K562 (cell line): ENCODE data around the gene TOX2. TPM values are rescaled to one million over a fixed set of nuclear protein-coding genes. Genes with fewer than 3 reads are reported as not detected.

ENCODE experiments used
- ATAC-seq: fragments of 200-7000 bp; cut with Tn5 transposase; 3 replicates; pipeline ENCODE4 v1.9.1; 2020; ENCODE audit warnings: moderate library complexity
- BruUV-seq: library from RNA; stranded (reverse); fragments of 400-500 nt; replicated peaks from 2 replicates; lab custom pipeline; 2021; lab: Mats Ljungman, UMichigan
- CTCF ChIA-PET: fragments of 300-600 bp; formaldehyde crosslinking; extraction: SDS; loops from one replicate; lab custom pipeline; 2021; ENCODE audit warnings: low intra/inter-chr PET ratio; lab: Yijun Ruan, JAX
- POLR2A ChIA-PET: fragments of 300-600, 350-650 bp; sonication (Branson Sonifier 250); formaldehyde crosslinking; extraction: SDS; loops from one replicate; lab custom pipeline; 2021; ENCODE audit warnings: antibody characterized with exemption, inconsistent platforms; lab: Yijun Ruan, JAX
- DNase-seq, 4 experiments: peaks; one replicate each; pipeline versions ENCODE4 v3.0.0 to v3.0.0-alpha.2; 2011 to 2018; ENCODE audit warnings: low spot score in 3 of 4, mixed read lengths in 3 of 4; ENCODE audit errors: extremely low read depth in 1 of 4
- FAIRE-seq: peaks from 2 replicates; lab custom pipeline; 2011; peaks lifted over from hg19 to GRCh38; lab: Jason Lieb, UNC
- H2AFZ ChIP-seq: 2 replicates; pipeline ENCODE4 v1.6.0; 2011; ENCODE audit warnings: low read depth, low read length, control low read depth, inconsistent platforms
- H3K27ac ChIP-seq: fragments of 200-600 bp; 3 replicates; pipeline ENCODE4 v1.8.0; 2011; ENCODE audit warnings: low read depth, mild to moderate bottlenecking, control low read depth, inconsistent platforms, low read length, moderate library complexity, mixed read lengths; ENCODE audit errors: extremely low read depth
- H3K27me3 ChIP-seq, 2 experiments: fragments of 300-600 bp in 1 of 2; 2 replicates in 1 of 2; 3 replicates in 1 of 2; pipeline versions ENCODE4 v1.6.0 to v1.8.0; 2011; ENCODE audit warnings: inconsistent platforms in 2 of 2, low read length in 2 of 2, mild to moderate bottlenecking in 1 of 2, mixed read lengths in 1 of 2, moderate library complexity in 1 of 2; ENCODE audit not compliant: control insufficient read depth in 2 of 2, insufficient read depth in 2 of 2
- H3K36me3 ChIP-seq: fragments of 300-600 bp; 3 replicates; pipeline ENCODE4 v1.8.0; 2011; ENCODE audit warnings: mild to moderate bottlenecking, low read length, inconsistent platforms; ENCODE audit not compliant: control insufficient read depth, insufficient read depth
- H3K4me1 ChIP-seq, 2 experiments: fragments of 200-600 bp in 1 of 2; replicated peaks in 1 of 2; 2 replicates in 1 of 2; 3 replicates in 1 of 2; pipeline versions ENCODE4 v1.5.1 to v1.8.0; 2011; ENCODE audit warnings: inconsistent platforms in 2 of 2, low read length in 2 of 2, mild to moderate bottlenecking in 1 of 2, mixed read lengths in 1 of 2, moderate library complexity in 1 of 2; ENCODE audit not compliant: control insufficient read depth in 2 of 2, insufficient read depth in 2 of 2
- H3K4me2 ChIP-seq: 2 replicates; pipeline ENCODE4 v1.6.1; 2011; ENCODE audit warnings: low read length, control low read depth, inconsistent platforms, mixed read lengths; ENCODE audit not compliant: insufficient read depth
- H3K4me3 ChIP-seq: fragments of 200-600 bp; sonication (generic), shearing (Covaris generic); 2 replicates; pipeline ENCODE4 v1.5.1; 2016; ENCODE audit warnings: control low read depth, inconsistent platforms
- H3K79me2 ChIP-seq: fragments of 200-600 bp; 3 replicates; pipeline ENCODE4 v1.8.0; 2011; ENCODE audit warnings: low read length, inconsistent platforms; ENCODE audit not compliant: control insufficient read depth, insufficient read depth
- H3K9ac ChIP-seq, 2 experiments: 2 replicates each; pipeline versions ENCODE4 v1.6.0 to v1.6.1; 2011; ENCODE audit warnings: low read depth in 2 of 2, low read length in 2 of 2, control low read depth in 1 of 2, inconsistent platforms in 1 of 2, mild to moderate bottlenecking in 1 of 2, mixed read lengths in 1 of 2; ENCODE audit not compliant: insufficient read depth in 1 of 2
- H3K9me1 ChIP-seq: one replicate; pipeline ENCODE4 v1.6.0; 2011; ENCODE audit warnings: inconsistent platforms, mild to moderate bottlenecking, low read length, moderate library complexity; ENCODE audit not compliant: control insufficient read depth, insufficient read depth
- H3K9me3 ChIP-seq: replicated peaks from 2 replicates; pipeline ENCODE4 v1.5.1; 2011; ENCODE audit warnings: low read depth, low read length, inconsistent platforms; ENCODE audit not compliant: control insufficient read depth, insufficient read depth
- H4K20me1 ChIP-seq: replicated peaks from 2 replicates; pipeline ENCODE4 v1.6.1; 2011; ENCODE audit warnings: low read length, inconsistent platforms, mixed read lengths; ENCODE audit not compliant: control insufficient read depth, insufficient read depth
- BRCA1 ChIP-seq, 2 experiments: fragments of 450-650 bp in 1 of 2; sonication (generic) in 1 of 2; formaldehyde crosslinking in 1 of 2; IDR thresholded peaks; 2 replicates each; pipeline versions ENCODE4 v1.5.0 to v1.6.1; 2017 to 2020; ENCODE audit warnings: mild to moderate bottlenecking in 1 of 2, missing genetic modification reagents in 1 of 2
- BRD4 ChIP-seq: fragments of 200-600 bp; sonication (generic); IDR thresholded peaks from 2 replicates; pipeline ENCODE4 v1.6.1; 2017; ENCODE audit warnings: inconsistent platforms
- E2F3 ChIP-seq: fragments of 250-450 bp; sonication (Bioruptor Pico); IDR thresholded peaks from 2 replicates; pipeline ENCODE4 v1.4.0; 2020; ENCODE audit warnings: mild to moderate bottlenecking
- EP400 ChIP-seq: fragments of 450-650 bp; IDR thresholded peaks from 2 replicates; pipeline ENCODE4 v1.6.1; 2017; ENCODE audit warnings: antibody characterized with exemption, mild to moderate bottlenecking, moderate library complexity
- ERF ChIP-seq: fragments of 450-650 bp; formaldehyde crosslinking; IDR thresholded peaks from 2 replicates; pipeline ENCODE4 v1.4.0; 2020; ENCODE audit warnings: mild to moderate bottlenecking, mixed read lengths
- ESRRA ChIP-seq: fragments of 450-650 bp; IDR thresholded peaks from 2 replicates; pipeline ENCODE4 v1.6.1; 2014; ENCODE audit warnings: low read depth, mild to moderate bottlenecking, moderate library complexity, borderline replicate concordance
- SRSF1 ChIP-seq: fragments of 200-400 bp; formaldehyde crosslinking; IDR thresholded peaks from 2 replicates; pipeline ENCODE4 v1.6.1; 2017; ENCODE audit warnings: mild to moderate bottlenecking, low read depth, low read length, moderate library complexity
- TFAM ChIP-seq: fragments of 250-450 bp; sonication (Bioruptor Pico); conservative IDR thresholded peaks from 2 replicates; pipeline ENCODE4 v1.5.0; 2021; ENCODE audit warnings: mild to moderate bottlenecking, moderate library complexity
- ZNF408 ChIP-seq: fragments of 250-450 bp; sonication (Bioruptor Pico); IDR thresholded peaks from 2 replicates; pipeline ENCODE4 v1.4.0; 2020; ENCODE audit warnings: low read depth, mild to moderate bottlenecking, moderate library complexity
- WGBS: fragments of 100-300 bp; shearing (Covaris generic); methylation state at CpG from one replicate; pipeline ENCODE4 v1.1.6; 2016; ENCODE audit warnings: low coverage, mixed read lengths; ENCODE audit not compliant: insufficient coverage; ENCODE audit errors: missing lambda C conversion rate; 5-methylcytosine and 5-hydroxymethylcytosine counted together
- in situ Hi-C: fragments of 300-500 bp; cut with MboI; formaldehyde crosslinking; loops from 4 replicates; pipeline ENCODE4 v1.15.0; 2018; ENCODE audit warnings: inconsistent platforms, mixed read lengths
- intact Hi-C: fragments of 100-400 bp; cut with micrococcal nuclease; formaldehyde crosslinking; loops from 2 replicates; pipeline ENCODE4 v1.14.2; 2022
- polyA plus RNA-seq, 8 experiments: library from polyadenylated mRNA; depleted of rRNA in 4 of 8; stranded (reverse) in 5 of 8; unstranded in 3 of 8; fragments of >200 nt; fragmentation: Nextera tagmentation in 2 of 8; fragmentation: Illumina TruSeq in 1 of 8; extraction: Ambion mirVana in 2 of 8; extraction: Trizol in 1 of 8; gene quantifications; 2 replicates each; pipeline versions ENCODE4 v1.2.1 to v1.2.3, GENCODE V29; 2011 to 2014; ENCODE audit warnings: inconsistent platforms in 1 of 8, missing spikeins in 1 of 8
- total RNA-seq, 7 experiments: library from RNA; depleted of rRNA in 6 of 7; stranded (reverse); fragments of >200 nt in 6 of 7; fragmentation: Illumina TruSeq in 2 of 7; extraction: Trizol in 2 of 7; gene quantifications; 2 replicates each; pipeline versions ENCODE4 v1.2.1 to v1.2.3, GENCODE V29; 2011 to 2021; ENCODE audit warnings: low replicate concordance in 1 of 7
- TF ChIP-seq, protein P1 (sequence below): sonication (generic); formaldehyde crosslinking; IDR thresholded peaks from 2 replicates; pipeline ENCODE4 v1.8.0; 2022; ENCODE audit warnings: missing genetic modification reagents, mild to moderate bottlenecking, moderate library complexity, borderline replicate concordance

TOX2 gene
- total and polyA plus RNA-seq, 9 of the 15 experiments (the other 6 are each of a cell fraction or from before 2014, with no cell fraction given) = not detected

DNA sequence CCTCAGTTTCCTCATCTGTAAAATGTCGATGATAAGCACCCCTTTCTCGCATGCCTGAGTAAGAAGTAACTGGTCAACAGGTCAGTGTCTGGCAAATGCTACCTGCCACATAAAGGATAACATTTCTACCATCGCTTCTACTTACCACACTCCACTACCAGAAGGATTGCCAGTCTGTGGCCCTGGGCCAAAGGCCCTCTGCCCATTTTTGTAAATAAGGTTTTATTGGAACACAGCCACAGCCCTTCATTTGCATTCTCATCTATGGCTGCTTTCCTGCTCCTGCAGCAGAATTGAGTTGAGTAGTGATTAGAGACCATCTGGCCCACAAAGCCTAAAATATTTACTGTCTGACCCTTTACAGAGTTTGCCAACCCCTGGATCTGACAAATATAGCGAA lies 121.8 kb downstream of the TOX2 start:
- TF ChIP-seq BRD4 (no peak), BRCA1 (IDR thresholded peaks at IDR 0.05) (no peak), BRCA1 (CRISPR knock-in tag; IDR thresholded peaks at IDR 0.05) (no peak), ERF (CRISPR knock-in tag) (no peak), ESRRA (no peak), EP400 (no peak), TFAM (no peak), E2F3 (CRISPR knock-in tag) (no peak), ZNF408 (CRISPR knock-in tag) (no peak), SRSF1 (no peak)
- TF ChIP-seq, protein P1, sequence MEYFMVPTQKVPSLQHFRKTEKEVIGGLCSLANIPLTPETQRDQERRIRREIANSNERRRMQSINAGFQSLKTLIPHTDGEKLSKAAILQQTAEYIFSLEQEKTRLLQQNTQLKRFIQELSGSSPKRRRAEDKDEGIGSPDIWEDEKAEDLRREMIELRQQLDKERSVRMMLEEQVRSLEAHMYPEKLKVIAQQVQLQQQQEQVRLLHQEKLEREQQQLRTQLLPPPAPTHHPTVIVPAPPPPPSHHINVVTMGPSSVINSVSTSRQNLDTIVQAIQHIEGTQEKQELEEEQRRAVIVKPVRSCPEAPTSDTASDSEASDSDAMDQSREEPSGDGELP (CRISPR knock-in tag) = no peak
- POLR2A ChIA-PET = interaction anchor here (0.7 kb wide), 1 partner anchor 16 kb away, joined by 3 read pairs; no protein-coding TSS in a partner anchor
- Histone ChIP-seq H3K79me2 (no peaks in the 10 kb centered on the region), H3K9me3 (no peaks in the 10 kb centered on the region), H3K4me2 (no peak overlapping the region), H2AFZ (no peak overlapping the region), H3K4me1 (no peaks in the 10 kb centered on the region), H3K4me3 (no peak overlapping the region), H3K27me3 (peaks cover 10 to 53% of the 10 kb centered on the region in 2 experiments; a peak in 4 of 5 replicates), H4K20me1 (no peaks in the 10 kb centered on the region), H3K9ac (no peak overlapping the region), H3K36me3 (no peaks in the 10 kb centered on the region), H3K9me1 (no peaks in the 10 kb centered on the region), H3K27ac (no peak overlapping the region)
- CTCF ChIA-PET = no interaction called here
- no TSS peak for BruUV-seq
- FAIRE-seq (no peak), DNase-seq (no peak), ATAC-seq (no peak)
- intact Hi-C loops = no loop called here
- in situ Hi-C loops = no loop called here
- WGBS = 0% methylated on average over 4 of the region's 4 CpGs
